ENCODE measurements around the gene MUC20.
"Not testable (repeated sequence)": the region's sequence is repeated elsewhere in the genome, so short reads cannot be mapped to it uniquely, and the experiment has no call there.

Gene MUC20

GRCh38 chr3:195757438-195757770 lies 36.6 kb downstream of the MUC20 start:
- no peak for DNase-seq

- no peak for DNase-seq
Measured at GRCh38 chr3:195757827-195758226, 37.0 kb downstream of the MUC20 start.

- DNase-seq: no peak
Measured at GRCh38 chr3:195758721-195759353, 38.1 kb downstream of the MUC20 start.

GRCh38 chr3:195760345-195761122 lies 39.8 kb downstream of the MUC20 start:
- DNase-seq: no peak

- no peak for DNase-seq
Measured at GRCh38 chr3:195761123-195761566, 40.4 kb downstream of the MUC20 start.

- DNase-seq: no peak
Measured at GRCh38 chr3:195761567-195762248, 40.9 kb downstream of the MUC20 start.

- DNase-seq: no peak
Measured at GRCh38 chr3:195762249-195762585, 41.4 kb downstream of the MUC20 start.

- DNase-seq: no peak
Measured at GRCh38 chr3:195762611-195763010, 41.8 kb downstream of the MUC20 start.

GRCh38 chr3:195763076-195763830 lies 42.5 kb downstream of the MUC20 start:
- no peak for DNase-seq

- DNase-seq: no peak
Measured at GRCh38 chr3:195763843-195764825, 43.4 kb downstream of the MUC20 start.

- no peak for DNase-seq
Measured at GRCh38 chr3:195764961-195765706, 44.4 kb downstream of the MUC20 start.

GRCh38 chr3:195766671-195767070 lies 45.9 kb downstream of the MUC20 start:
- DNase-seq: no peak

GRCh38 chr3:195767792-195768191 lies 47.0 kb downstream of the MUC20 start:
- DNase-seq: no peak

- DNase-seq: no peak
Measured at GRCh38 chr3:195768414-195768813, 47.6 kb downstream of the MUC20 start.

GRCh38 chr3:195768831-195769303 lies 48.1 kb downstream of the MUC20 start:
- no peak for DNase-seq

GRCh38 chr3:195769551-195769950 lies 48.8 kb downstream of the MUC20 start:
- no peak for DNase-seq

- DNase-seq: no peak
Measured at GRCh38 chr3:195770081-195770840, 49.5 kb downstream of the MUC20 start.

- not testable (repeated sequence) for DNase-seq
Measured at GRCh38 chr3:195770841-195771645, 50.3 kb downstream of the MUC20 start.

- DNase-seq: no peak
Measured at GRCh38 chr3:195771646-195772300, 51.0 kb downstream of the MUC20 start.
